Tibial artery (tissue), 4 donors: ENCODE data around the gene CALCOCO1.

ENCODE experiments used
- DNase-seq, 2 donors: peaks; one replicate each; pipeline ENCODE4 v3.0.0-alpha.2; 2019
- H3K27ac ChIP-seq, 2 donors: fragments of 200-600 bp; sonication (generic) in 1 of 2; 1 replicate in 1 of 2; 2 replicates in 1 of 2; pipeline ENCODE4 v1.5.1; 2018 to 2019; ENCODE audit warnings: mild to moderate bottlenecking in 1 of 2
- H3K27me3 ChIP-seq, 2 donors: fragments of 200-600 bp; sonication (generic) in 1 of 2; one replicate each; pipeline versions ENCODE4 v1.5.1 to v1.6.0; 2016 to 2019
- H3K36me3 ChIP-seq, 3 donors: fragments of 200-600 bp; sonication (generic) in 2 of 3; one replicate each; pipeline ENCODE4 v1.5.1; 2016 to 2019; ENCODE audit warnings: mild to moderate bottlenecking in 2 of 3
- H3K4me1 ChIP-seq, 4 donors: fragments of 200-600 bp; sonication (generic) in 2 of 4; 1 replicate in 3 of 4; 2 replicates in 1 of 4; pipeline ENCODE4 v1.5.1; 2016 to 2019
- H3K4me3 ChIP-seq, 2 donors: fragments of 200-600 bp; sonication (generic) in 1 of 2; 1 replicate in 1 of 2; 2 replicates in 1 of 2; pipeline ENCODE4 v1.5.1; 2018 to 2019; ENCODE audit warnings: mild to moderate bottlenecking in 2 of 2
- H3K9me3 ChIP-seq, 3 donors: fragments of 200-600 bp; sonication (generic) in 1 of 3; one replicate each; pipeline ENCODE4 v1.5.1; 2016 to 2019
- intact Hi-C: fragments of 100-400 bp; cut with DNase I; formaldehyde crosslinking; loops from one replicate; pipeline ENCODE4 v1.15.0; 2023; ENCODE audit warnings: low total_unique reads
- TF ChIP-seq, protein P1 (sequence below), 2 experiments: fragments of 200-600 bp in 1 of 2; fragments of 450-650 bp in 1 of 2; IDR thresholded peaks; one replicate each; pipeline ENCODE4 v1.5.1; 2017 to 2019; ENCODE audit warnings: antibody characterized with exemption in 2 of 2, mild to moderate bottlenecking in 1 of 2, moderate library complexity in 1 of 2

The CALCOCO1 gene

DNA sequence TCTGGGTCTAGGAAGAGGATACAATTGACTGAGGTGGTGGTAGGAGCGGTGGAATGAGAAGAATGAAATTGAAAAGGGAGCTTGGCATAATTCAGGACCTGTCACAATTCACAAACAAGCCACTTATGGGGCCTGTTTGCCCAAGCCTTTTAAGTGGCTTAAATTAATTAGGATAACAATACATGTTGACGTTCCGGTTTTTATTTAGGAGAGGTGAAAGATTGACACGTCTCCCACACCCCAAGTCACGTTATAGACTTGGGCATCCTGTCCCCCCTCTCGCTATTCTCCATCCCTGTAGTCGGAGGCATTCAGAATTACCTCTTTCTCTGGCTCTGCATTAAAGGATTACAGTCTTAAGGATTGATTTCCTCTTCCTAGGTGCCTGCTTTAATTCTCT, 954 bp upstream of the CALCOCO1 start:
- intact Hi-C loops: no loop called here
- peaks cover 0 to 32% (median 21%) of the 10 kb centered on the region in 4 donors for H3K4me1 ChIP-seq
- peaks cover 18 to 20% (median 18%) of the 10 kb centered on the region in 3 donors for H3K36me3 ChIP-seq
- TF ChIP-seq, protein P1, sequence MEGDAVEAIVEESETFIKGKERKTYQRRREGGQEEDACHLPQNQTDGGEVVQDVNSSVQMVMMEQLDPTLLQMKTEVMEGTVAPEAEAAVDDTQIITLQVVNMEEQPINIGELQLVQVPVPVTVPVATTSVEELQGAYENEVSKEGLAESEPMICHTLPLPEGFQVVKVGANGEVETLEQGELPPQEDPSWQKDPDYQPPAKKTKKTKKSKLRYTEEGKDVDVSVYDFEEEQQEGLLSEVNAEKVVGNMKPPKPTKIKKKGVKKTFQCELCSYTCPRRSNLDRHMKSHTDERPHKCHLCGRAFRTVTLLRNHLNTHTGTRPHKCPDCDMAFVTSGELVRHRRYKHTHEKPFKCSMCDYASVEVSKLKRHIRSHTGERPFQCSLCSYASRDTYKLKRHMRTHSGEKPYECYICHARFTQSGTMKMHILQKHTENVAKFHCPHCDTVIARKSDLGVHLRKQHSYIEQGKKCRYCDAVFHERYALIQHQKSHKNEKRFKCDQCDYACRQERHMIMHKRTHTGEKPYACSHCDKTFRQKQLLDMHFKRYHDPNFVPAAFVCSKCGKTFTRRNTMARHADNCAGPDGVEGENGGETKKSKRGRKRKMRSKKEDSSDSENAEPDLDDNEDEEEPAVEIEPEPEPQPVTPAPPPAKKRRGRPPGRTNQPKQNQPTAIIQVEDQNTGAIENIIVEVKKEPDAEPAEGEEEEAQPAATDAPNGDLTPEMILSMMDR (IDR thresholded peaks at IDR 0.05): no peak
- no peak for DNase-seq
- no peaks in the 10 kb centered on the region for H3K27me3 ChIP-seq
- peak overlapping the region; percentile 81 to 84 for H3K27ac ChIP-seq
- peak overlapping the region; percentile 66 to 69 for H3K4me3 ChIP-seq
- H3K9me3 ChIP-seq: no peaks in the 10 kb centered on the region

DNA sequence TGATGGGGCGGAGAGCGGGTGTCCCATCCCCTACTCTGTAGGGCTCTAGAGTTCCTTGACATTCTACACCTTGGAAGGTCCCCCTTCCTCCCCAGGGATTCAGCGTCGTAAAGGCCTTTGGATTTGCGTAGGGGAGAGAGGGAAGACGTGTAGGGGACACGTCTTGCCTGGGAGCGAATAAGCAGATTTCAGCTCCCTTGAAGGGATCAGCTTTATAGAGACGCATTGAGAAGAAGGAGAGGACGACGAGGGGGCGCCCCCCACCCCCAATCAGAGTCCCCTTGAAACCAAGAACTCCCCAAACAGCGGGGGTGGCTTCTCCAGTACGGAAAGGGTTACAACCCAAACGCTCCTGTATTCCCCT, 324 bp downstream of the CALCOCO1 start:
- H3K4me1 ChIP-seq: peaks cover 0 to 32% (median 21%) of the 10 kb centered on the region in 4 donors
- peak overlapping the region; percentile 81 to 84 for H3K27ac ChIP-seq
- intact Hi-C loops: no loop called here
- peak in 1 of 2 donors; percentile 74 for DNase-seq
- H3K27me3 ChIP-seq: no peaks in the 10 kb centered on the region
- H3K4me3 ChIP-seq: peak overlapping the region; percentile 66 to 69
- peaks cover 29 to 33% (median 29%) of the 10 kb centered on the region in 3 donors for H3K36me3 ChIP-seq
- TF ChIP-seq, protein P1 (IDR thresholded peaks at IDR 0.05): no peak
- no peaks in the 10 kb centered on the region for H3K9me3 ChIP-seq

DNA sequence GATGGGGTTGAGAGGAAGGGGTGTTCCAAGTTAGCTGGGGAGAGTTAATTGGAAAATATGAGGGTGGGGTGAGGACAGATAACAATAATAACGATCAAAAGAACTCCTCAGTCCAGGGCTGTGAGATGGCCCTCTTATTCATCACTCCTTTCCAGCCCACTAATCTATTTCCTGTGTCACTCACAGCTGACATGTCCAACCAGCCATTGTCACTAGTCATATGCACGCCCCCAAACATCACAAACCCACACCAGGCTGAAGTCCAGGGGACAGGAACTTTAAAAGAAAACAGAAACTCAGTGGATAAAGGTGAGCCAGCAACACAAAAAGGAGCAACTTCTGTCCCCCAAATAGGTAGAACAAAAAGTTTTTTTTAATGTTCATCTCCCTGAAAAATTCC, 911 bp downstream of the CALCOCO1 start:
- peak overlapping the region; percentile 81 to 84 for H3K27ac ChIP-seq
- peak overlapping the region; percentile 66 to 69 for H3K4me3 ChIP-seq
- intact Hi-C loops: no loop called here
- TF ChIP-seq, protein P1 (IDR thresholded peaks at IDR 0.05): no peak
- no peak for DNase-seq
- H3K36me3 ChIP-seq: peaks cover 34 to 38% (median 35%) of the 10 kb centered on the region in 3 donors
- peaks cover 0 to 32% (median 21%) of the 10 kb centered on the region in 4 donors for H3K4me1 ChIP-seq
- H3K27me3 ChIP-seq: no peaks in the 10 kb centered on the region
- no peaks in the 10 kb centered on the region for H3K9me3 ChIP-seq

DNA sequence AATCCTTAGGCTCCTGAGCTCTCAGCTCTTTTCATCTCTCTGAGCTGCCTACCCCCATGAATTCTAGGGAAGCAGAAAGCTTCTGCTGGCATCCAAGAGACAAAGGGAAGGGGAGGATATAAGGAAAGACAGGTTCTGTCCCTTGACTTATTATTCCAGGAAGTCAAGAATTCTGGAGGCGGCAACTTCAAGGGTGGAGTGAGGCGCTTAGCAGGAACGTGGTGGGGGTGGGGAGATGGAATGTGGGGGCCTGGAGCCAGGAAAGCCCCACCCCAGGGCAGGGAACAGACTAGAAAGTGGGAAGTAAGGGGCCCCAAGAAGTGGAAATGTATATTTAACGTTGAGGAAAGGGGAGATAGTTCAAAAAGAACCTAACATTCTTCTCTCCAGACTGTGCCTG, 1.4 kb downstream of the CALCOCO1 start:
- peak overlapping the region in 1 of 2 donors; percentile 81 for H3K27ac ChIP-seq
- DNase-seq: peak in 1 of 2 donors; percentile 55

DNA sequence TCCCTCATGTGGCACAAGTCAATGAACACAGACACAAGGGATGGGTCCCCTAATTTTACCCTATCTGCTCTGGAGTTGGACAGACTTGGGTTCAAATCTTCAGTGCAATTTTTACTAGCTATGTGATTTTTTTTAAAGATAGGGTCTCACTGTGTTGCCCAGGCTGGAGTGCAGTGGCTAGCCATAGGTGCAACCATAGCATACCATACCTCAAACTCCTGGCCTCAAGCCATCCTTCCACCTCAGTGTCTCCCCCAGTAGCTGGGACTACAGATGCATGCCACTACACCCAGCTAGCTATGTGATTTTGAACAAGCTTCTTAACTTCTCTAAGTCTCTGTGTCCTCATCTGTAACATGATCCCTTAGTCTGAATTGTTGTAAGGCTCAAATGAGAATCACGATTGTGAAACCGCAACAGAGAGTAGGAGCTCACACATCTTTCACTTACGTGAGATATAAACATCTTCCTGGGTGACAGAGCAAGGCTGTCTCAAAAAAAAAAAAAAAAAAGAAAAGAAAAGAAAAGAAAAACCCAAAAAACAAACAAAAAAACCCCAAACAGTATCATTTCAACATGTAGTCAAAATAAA, 4.7 kb downstream of the CALCOCO1 start:
- H3K36me3 ChIP-seq: peaks cover 59 to 76% (median 72%) of the 10 kb centered on the region in 3 donors
- no peaks in the 10 kb centered on the region for H3K9me3 ChIP-seq
- no peak overlapping the region for H3K4me3 ChIP-seq
- peaks cover 0 to 21% (median 15%) of the 10 kb centered on the region in 4 donors for H3K4me1 ChIP-seq
- TF ChIP-seq, protein P1 (IDR thresholded peaks at IDR 0.05): no peak
- H3K27me3 ChIP-seq: no peaks in the 10 kb centered on the region
- no peak for DNase-seq
- intact Hi-C loops: no loop called here
- no peak overlapping the region for H3K27ac ChIP-seq

More for the DNA sequence above, 1.4 kb downstream of the CALCOCO1 start:
- peak overlapping the region; percentile 66 to 69 for H3K4me3 ChIP-seq
- peaks cover 0 to 32% (median 21%) of the 10 kb centered on the region in 4 donors for H3K4me1 ChIP-seq
- peaks cover 40 to 44% (median 40%) of the 10 kb centered on the region in 3 donors for H3K36me3 ChIP-seq
- TF ChIP-seq, protein P1 (IDR thresholded peaks at IDR 0.05): no peak
- no peaks in the 10 kb centered on the region for H3K9me3 ChIP-seq
- intact Hi-C loops: no loop called here
- H3K27me3 ChIP-seq: no peaks in the 10 kb centered on the region
